CD14-positive monocyte (primary cell): ENCODE measurements around the gene THSD4. TPM values are rescaled to one million over a fixed set of nuclear protein-coding genes. Genes with fewer than 3 reads are reported as not detected.

Source experiments
- DNase-seq, 3 donors: peaks; one replicate each; pipeline ENCODE4 v3.0.0-alpha.2; 2011 to 2022
- H2AFZ ChIP-seq: 2 replicates; pipeline ENCODE4 v1.6.0; 2012; ENCODE audit warnings: mild to moderate bottlenecking, low read depth, low read length, inconsistent platforms; ENCODE audit not compliant: insufficient read depth, poor library complexity, severe bottlenecking
- H3K27ac ChIP-seq, 2 donors: 1 replicate in 1 of 2; 2 replicates in 1 of 2; pipeline ENCODE4 v1.5.1; 2012 to 2013; ENCODE audit warnings: low read length in 2 of 2, control low read depth in 1 of 2, inconsistent platforms in 1 of 2, low read depth in 1 of 2, mild to moderate bottlenecking in 1 of 2
- H3K27me3 ChIP-seq, 2 donors: one replicate each; pipeline versions ENCODE4 v1.6.0 to v1.6.1; 2011 to 2013; ENCODE audit warnings: low read length in 2 of 2; ENCODE audit not compliant: control insufficient read depth in 2 of 2, insufficient read depth in 2 of 2
- H3K36me3 ChIP-seq, 2 donors: replicated peaks in 1 of 2; 1 replicate in 1 of 2; 2 replicates in 1 of 2; pipeline versions ENCODE4 v1.5.1 to v1.6.1; 2012 to 2013; ENCODE audit warnings: low read length in 2 of 2, control low read depth in 1 of 2, inconsistent platforms in 1 of 2, mild to moderate bottlenecking in 1 of 2; ENCODE audit not compliant: insufficient read depth in 2 of 2, control insufficient read depth in 1 of 2
- H3K4me1 ChIP-seq, 2 donors: 1 replicate in 1 of 2; 2 replicates in 1 of 2; pipeline versions ENCODE4 v1.5.1 to v1.6.1; 2012 to 2013; ENCODE audit warnings: low read length in 2 of 2, control low read depth in 1 of 2, inconsistent platforms in 1 of 2, mild to moderate bottlenecking in 1 of 2, moderate library complexity in 1 of 2; ENCODE audit not compliant: insufficient read depth in 2 of 2, control insufficient read depth in 1 of 2
- H3K4me2 ChIP-seq: replicated peaks from 2 replicates; pipeline ENCODE3; 2012; ENCODE audit warnings: low read length, moderate library complexity, mild to moderate bottlenecking; ENCODE audit not compliant: poor library complexity, severe bottlenecking; ENCODE audit errors: extremely low read depth
- H3K4me3 ChIP-seq, 3 experiments: fragments of 200-600 bp in 1 of 3; sonication (generic) in 1 of 3; replicated peaks in 1 of 3; 1 replicate in 2 of 3; 2 replicates in 1 of 3; pipeline ENCODE4 v1.5.1; 2011 to 2013; ENCODE audit warnings: low read length in 3 of 3, mild to moderate bottlenecking in 3 of 3, control low read depth in 2 of 3, low read depth in 2 of 3, inconsistent platforms in 1 of 3, moderate library complexity in 1 of 3
- H3K79me2 ChIP-seq: 2 replicates; pipeline ENCODE4 v1.6.0; 2012; ENCODE audit warnings: mild to moderate bottlenecking, control low read depth, inconsistent platforms, low read length, moderate library complexity; ENCODE audit not compliant: insufficient read depth
- H3K9ac ChIP-seq: 2 replicates; pipeline ENCODE4 v1.6.0; 2017; ENCODE audit warnings: low read length, mild to moderate bottlenecking; ENCODE audit not compliant: insufficient read depth, poor library complexity, severe bottlenecking
- H3K9me3 ChIP-seq, 2 donors: replicated peaks in 1 of 2; 1 replicate in 1 of 2; 2 replicates in 1 of 2; pipeline versions ENCODE4 v1.5.1 to v1.6.1; 2012 to 2013; ENCODE audit warnings: low read length in 2 of 2, control low read depth in 1 of 2; ENCODE audit not compliant: control insufficient read depth in 1 of 2, insufficient read depth in 1 of 2
- H4K20me1 ChIP-seq: 2 replicates; pipeline ENCODE4 v1.6.0; 2012; ENCODE audit warnings: mild to moderate bottlenecking, low read length, control low read depth, moderate library complexity; ENCODE audit not compliant: insufficient read depth
- H3K27ac Mint-ChIP-seq, 7 donors: one replicate each; pipeline ENCODE4 v1.8.0; 2020; ENCODE audit warnings: mild to moderate bottlenecking in 7 of 7, mixed read lengths in 7 of 7, moderate library complexity in 6 of 7, inconsistent platforms in 2 of 7
- H3K27me3 Mint-ChIP-seq, 3 donors: one replicate each; pipeline ENCODE4 v1.8.0; 2021 to 2022; ENCODE audit warnings: low read depth in 3 of 3, mild to moderate bottlenecking in 3 of 3, mixed read lengths in 3 of 3, moderate library complexity in 3 of 3, inconsistent platforms in 1 of 3
- H3K36me3 Mint-ChIP-seq, 2 donors: one replicate each; pipeline ENCODE4 v1.8.0; 2020; ENCODE audit warnings: mixed read lengths in 2 of 2, inconsistent platforms in 1 of 2, mild to moderate bottlenecking in 1 of 2
- H3K4me1 Mint-ChIP-seq: one replicate; pipeline ENCODE4 v1.8.0; 2020; ENCODE audit warnings: mild to moderate bottlenecking, mixed read lengths
- H3K4me3 Mint-ChIP-seq, 2 donors: one replicate each; pipeline ENCODE4 v1.8.0; 2020; ENCODE audit warnings: mild to moderate bottlenecking in 2 of 2, mixed read lengths in 2 of 2, moderate library complexity in 1 of 2
- H3K9me3 Mint-ChIP-seq, 7 donors: one replicate each; pipeline ENCODE4 v1.8.0; 2020 to 2022; ENCODE audit warnings: mixed read lengths in 7 of 7, mild to moderate bottlenecking in 6 of 7, moderate library complexity in 6 of 7, inconsistent platforms in 2 of 7
- WGBS: methylation state at CpG from one replicate; pipeline ENCODE4 v1.1.5; 2013; ENCODE audit warnings: missing lambda C conversion rate; ENCODE audit not compliant: insufficient coverage; 5-methylcytosine and 5-hydroxymethylcytosine counted together
- intact Hi-C, 2 donors: fragments of 100-400 bp; cut with micrococcal nuclease; formaldehyde crosslinking; loops; one replicate each; pipeline versions ENCODE4 v1.15.0 to v1.15.1; 2023
- polyA plus RNA-seq, 3 donors: library from polyadenylated mRNA; depleted of rRNA in 1 of 3; unstranded in 2 of 3; stranded (reverse) in 1 of 3; fragments of 300-500 nt in 2 of 3; fragments of >200 nt in 1 of 3; fragmentation: Illumina TruSeq in 2 of 3; gene quantifications; 1 replicate in 2 of 3; 2 replicates in 1 of 3; pipeline ENCODE4 v1.2.3, GENCODE V29; 2012 to 2021
- TF ChIP-seq, protein P1 (sequence below): fragments of 200-600 bp; IDR thresholded peaks from one replicate; pipeline ENCODE4 v1.8.0; 2022; ENCODE audit warnings: antibody characterized with exemption, mild to moderate bottlenecking

THSD4 gene
- polyA plus RNA-seq, 3 donors, result not detected

DNA sequence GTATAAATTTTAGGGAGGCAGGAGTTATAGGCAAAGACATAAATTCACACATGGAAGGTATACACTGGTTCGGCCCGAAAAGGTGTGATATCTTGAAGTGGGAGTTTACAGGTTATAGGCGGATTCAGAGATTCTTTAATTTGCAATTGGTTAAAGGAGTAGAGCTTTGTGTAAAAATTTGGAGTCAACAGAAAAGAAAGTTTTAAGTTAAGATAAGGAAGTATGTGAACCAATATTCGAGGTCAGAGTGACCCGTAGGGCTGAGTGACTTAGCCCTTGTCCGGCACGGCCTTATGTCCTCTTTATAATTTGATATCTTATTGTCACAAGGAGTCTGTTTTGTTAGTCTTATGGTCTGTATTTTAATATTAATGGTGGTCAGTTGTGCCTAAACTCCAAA lies 10.6 kb upstream of the THSD4 start:
- no peaks in the 10 kb centered on the region for H4K20me1 ChIP-seq
- no peak overlapping the region for H3K27ac ChIP-seq
- WGBS, result 95% methylated on average over 3 of the region's 7 CpGs
- H3K9me3 Mint-ChIP-seq, result peaks cover 0 to 5% (median 0%) of the 10 kb centered on the region in 7 donors
- no peaks in the 10 kb centered on the region for H3K36me3 ChIP-seq
- no peaks in the 10 kb centered on the region for H3K9me3 ChIP-seq
- H3K4me2 ChIP-seq, result no peak overlapping the region
- H3K4me3 ChIP-seq, result no peak overlapping the region
- intact Hi-C loops, result no loop called here
- no peak for DNase-seq
- H3K79me2 ChIP-seq, result no peaks in the 10 kb centered on the region
- no peak overlapping the region for H3K27ac Mint-ChIP-seq
- no peaks in the 10 kb centered on the region for H3K4me1 Mint-ChIP-seq
- TF ChIP-seq, protein P1, sequence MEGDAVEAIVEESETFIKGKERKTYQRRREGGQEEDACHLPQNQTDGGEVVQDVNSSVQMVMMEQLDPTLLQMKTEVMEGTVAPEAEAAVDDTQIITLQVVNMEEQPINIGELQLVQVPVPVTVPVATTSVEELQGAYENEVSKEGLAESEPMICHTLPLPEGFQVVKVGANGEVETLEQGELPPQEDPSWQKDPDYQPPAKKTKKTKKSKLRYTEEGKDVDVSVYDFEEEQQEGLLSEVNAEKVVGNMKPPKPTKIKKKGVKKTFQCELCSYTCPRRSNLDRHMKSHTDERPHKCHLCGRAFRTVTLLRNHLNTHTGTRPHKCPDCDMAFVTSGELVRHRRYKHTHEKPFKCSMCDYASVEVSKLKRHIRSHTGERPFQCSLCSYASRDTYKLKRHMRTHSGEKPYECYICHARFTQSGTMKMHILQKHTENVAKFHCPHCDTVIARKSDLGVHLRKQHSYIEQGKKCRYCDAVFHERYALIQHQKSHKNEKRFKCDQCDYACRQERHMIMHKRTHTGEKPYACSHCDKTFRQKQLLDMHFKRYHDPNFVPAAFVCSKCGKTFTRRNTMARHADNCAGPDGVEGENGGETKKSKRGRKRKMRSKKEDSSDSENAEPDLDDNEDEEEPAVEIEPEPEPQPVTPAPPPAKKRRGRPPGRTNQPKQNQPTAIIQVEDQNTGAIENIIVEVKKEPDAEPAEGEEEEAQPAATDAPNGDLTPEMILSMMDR, result no peak
- no peak overlapping the region for H2AFZ ChIP-seq
- no peaks in the 10 kb centered on the region for H3K27me3 ChIP-seq
- no peak overlapping the region for H3K9ac ChIP-seq
- H3K27me3 Mint-ChIP-seq, result peaks cover 7 to 10% (median 7%) of the 10 kb centered on the region in 3 donors
- H3K36me3 Mint-ChIP-seq, result no peaks in the 10 kb centered on the region
- no peak overlapping the region for H3K4me3 Mint-ChIP-seq
- H3K4me1 ChIP-seq, result no peaks in the 10 kb centered on the region

DNA sequence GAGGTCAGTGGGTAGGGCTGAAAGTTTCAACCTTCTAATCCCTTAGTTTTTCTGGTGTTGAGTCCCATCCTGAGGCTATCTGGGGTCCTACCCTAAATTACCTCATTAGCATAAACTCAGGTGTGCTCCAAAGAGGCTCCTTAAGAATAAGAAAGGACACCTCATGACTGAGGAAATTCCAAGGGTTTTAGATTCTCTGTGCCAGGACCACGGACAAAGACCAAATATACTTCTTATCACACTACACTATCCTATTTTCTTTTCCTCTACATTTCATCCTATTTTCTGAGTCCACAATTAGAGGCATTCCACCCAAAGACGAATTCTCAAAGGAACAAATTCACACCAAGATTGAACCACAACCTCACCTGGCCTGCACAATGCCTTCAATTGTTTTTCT lies 9.8 kb upstream of the THSD4 start:
- Mint-ChIP-seq H3K27me3 (peaks cover 7 to 12% (median 8%) of the 10 kb centered on the region in 3 donors), H3K4me1 (no peaks in the 10 kb centered on the region), H3K27ac (no peak overlapping the region), H3K36me3 (no peaks in the 10 kb centered on the region), H3K9me3 (peaks cover 0 to 5% (median 0%) of the 10 kb centered on the region in 7 donors), H3K4me3 (no peak overlapping the region)
- Histone ChIP-seq H3K36me3 (no peaks in the 10 kb centered on the region), H3K79me2 (no peaks in the 10 kb centered on the region), H3K27me3 (no peaks in the 10 kb centered on the region), H3K9ac (no peak overlapping the region), H3K4me2 (no peak overlapping the region), H3K9me3 (no peaks in the 10 kb centered on the region), H3K4me1 (no peaks in the 10 kb centered on the region), H3K4me3 (no peak overlapping the region), H3K27ac (no peak overlapping the region), H2AFZ (no peak overlapping the region), H4K20me1 (no peaks in the 10 kb centered on the region)
- intact Hi-C loops, result no loop called here
- TF ChIP-seq, protein P1, result no peak
- DNase-seq, result no peak
- WGBS, result 90% methylated on average over 2 of the region's 2 CpGs
